ENCODE results near the gene PJVK. TPM values are rescaled to one million over a fixed set of nuclear protein-coding genes. Genes with fewer than 3 reads are reported as not detected.

Gene PJVK
- total and polyA plus RNA-seq, 2 of the 13 experiments (the other 11 are each of a cell fraction or from before 2014, with no cell fraction given), result 1.2 to 2.6 TPM

DNA sequence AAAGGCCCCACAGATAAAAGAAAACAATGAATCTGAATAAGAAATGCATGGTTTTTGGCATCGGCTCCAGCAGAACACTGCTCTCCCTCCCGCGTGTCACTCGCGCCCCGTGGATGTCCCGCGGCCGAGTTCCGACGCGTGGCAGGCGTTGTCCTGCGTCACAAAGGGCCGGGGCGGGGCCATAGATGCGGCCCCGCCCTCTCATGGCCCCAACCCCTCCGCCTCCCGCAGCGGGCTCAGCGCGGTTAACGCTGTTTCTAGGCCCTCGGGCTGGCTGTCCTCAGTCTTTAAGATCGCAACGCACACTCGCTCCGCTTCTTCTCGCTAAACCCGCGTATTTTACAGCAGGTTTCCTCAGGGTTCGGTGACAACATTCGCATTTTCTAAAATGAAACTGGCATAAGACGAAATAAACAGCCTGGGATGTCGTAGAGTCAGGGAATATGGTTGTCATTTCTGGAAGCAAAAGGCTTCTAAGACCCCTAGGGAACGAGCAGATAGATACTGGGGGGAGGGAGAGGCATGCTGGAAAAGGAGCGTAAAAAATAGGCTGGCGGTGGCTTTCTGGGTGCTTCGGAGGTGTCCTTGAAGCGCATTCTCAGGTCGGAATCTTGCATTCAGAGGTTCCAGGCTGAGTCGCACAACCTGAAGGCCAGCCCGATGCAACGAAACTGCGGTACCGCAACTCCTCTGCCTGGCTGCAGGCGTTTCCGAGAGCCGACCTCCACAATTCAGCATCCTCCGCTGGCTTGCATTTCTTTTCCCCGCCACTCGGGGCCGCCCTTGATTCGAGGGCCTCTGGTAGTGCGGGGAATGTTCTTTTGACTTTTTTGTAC lies 27.5 kb downstream of the PJVK start, which contains the start of gene FKBP7 (continued):
- TF ChIP-seq, protein P1, sequence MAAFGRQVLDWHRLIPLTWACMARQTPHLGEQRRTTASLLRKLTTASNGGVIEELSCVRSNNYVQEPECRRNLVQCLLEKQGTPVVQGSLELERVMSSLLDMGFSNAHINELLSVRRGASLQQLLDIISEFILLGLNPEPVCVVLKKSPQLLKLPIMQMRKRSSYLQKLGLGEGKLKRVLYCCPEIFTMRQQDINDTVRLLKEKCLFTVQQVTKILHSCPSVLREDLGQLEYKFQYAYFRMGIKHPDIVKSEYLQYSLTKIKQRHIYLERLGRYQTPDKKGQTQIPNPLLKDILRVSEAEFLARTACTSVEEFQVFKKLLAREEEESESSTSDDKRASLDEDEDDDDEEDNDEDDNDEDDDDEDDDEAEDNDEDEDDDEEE (CRISPR knock-in tag; IDR thresholded peaks at IDR 0.05), result no peak
- TF ChIP-seq SP1 (IDR thresholded peaks at IDR 0.05) (no peak), SP1 (CRISPR knock-in tag; IDR thresholded peaks at IDR 0.05) (peak; percentile 78), PRPF4 (IDR thresholded peaks at IDR 0.05; ENCODE audit: low read depth, low read length, poor library complexity, severe bottlenecking) (no peak), ZSCAN22 (CRISPR knock-in tag; IDR thresholded peaks at IDR 0.05) (no peak), KDM6A (CRISPR knock-in tag; IDR thresholded peaks at IDR 0.05; ENCODE audit: low read depth) (no peak), ZFX (CRISPR knock-in tag; IDR thresholded peaks at IDR 0.05; ENCODE audit: low read depth) (peak; percentile 92), RFX5 (IDR thresholded peaks at IDR 0.05; ENCODE audit: low read depth, low read length) (no peak), FOXC1 (CRISPR knock-in tag; IDR thresholded peaks at IDR 0.05; ENCODE audit: borderline replicate concordance) (no peak; the same call in 1 of the 2 replicates), ZKSCAN1 (IDR thresholded peaks at IDR 0.05; ENCODE audit: low read length) (no peak), SP5 (CRISPR knock-in tag; IDR thresholded peaks at IDR 0.05; ENCODE audit: borderline replicate concordance, low read depth) (peak; percentile 57; the same call in 1 of the 2 replicates), KLF11 (CRISPR knock-in tag; IDR thresholded peaks at IDR 0.05) (peak; percentile 24; the same call in 1 of the 2 replicates), RXRB (CRISPR knock-in tag; IDR thresholded peaks at IDR 0.05; ENCODE audit: borderline replicate concordance) (no peak; the same call in 1 of the 2 replicates), ELF4 (CRISPR knock-in tag; IDR thresholded peaks at IDR 0.05; ENCODE audit: borderline replicate concordance) (no peak), MED13 (CRISPR knock-in tag; IDR thresholded peaks at IDR 0.05) (0 out of 2 replicates have a peak, but pooled peaks have one; percentile 82), TSC22D2 (CRISPR knock-in tag; IDR thresholded peaks at IDR 0.05; ENCODE audit: borderline replicate concordance) (peak; percentile 90)
- TF ChIP-seq, protein P2, sequence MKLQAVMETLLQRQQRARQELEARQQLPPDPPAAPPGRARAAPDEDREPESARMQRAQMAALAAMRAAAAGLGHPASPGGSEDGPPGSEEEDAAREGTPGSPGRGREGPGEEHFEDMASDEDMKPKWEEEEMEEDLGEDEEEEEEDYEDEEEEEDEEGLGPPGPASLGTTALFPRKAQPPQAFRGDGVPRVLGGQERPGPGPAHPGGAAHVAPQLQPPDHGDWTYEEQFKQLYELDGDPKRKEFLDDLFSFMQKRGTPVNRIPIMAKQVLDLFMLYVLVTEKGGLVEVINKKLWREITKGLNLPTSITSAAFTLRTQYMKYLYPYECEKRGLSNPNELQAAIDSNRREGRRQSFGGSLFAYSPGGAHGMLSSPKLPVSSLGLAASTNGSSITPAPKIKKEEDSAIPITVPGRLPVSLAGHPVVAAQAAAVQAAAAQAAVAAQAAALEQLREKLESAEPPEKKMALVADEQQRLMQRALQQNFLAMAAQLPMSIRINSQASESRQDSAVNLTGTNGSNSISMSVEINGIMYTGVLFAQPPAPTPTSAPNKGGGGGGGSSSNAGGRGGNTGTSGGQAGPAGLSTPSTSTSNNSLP (IDR thresholded peaks at IDR 0.05; ENCODE audit: low read depth, low read length), result no peak
- TF ChIP-seq, protein P3, sequence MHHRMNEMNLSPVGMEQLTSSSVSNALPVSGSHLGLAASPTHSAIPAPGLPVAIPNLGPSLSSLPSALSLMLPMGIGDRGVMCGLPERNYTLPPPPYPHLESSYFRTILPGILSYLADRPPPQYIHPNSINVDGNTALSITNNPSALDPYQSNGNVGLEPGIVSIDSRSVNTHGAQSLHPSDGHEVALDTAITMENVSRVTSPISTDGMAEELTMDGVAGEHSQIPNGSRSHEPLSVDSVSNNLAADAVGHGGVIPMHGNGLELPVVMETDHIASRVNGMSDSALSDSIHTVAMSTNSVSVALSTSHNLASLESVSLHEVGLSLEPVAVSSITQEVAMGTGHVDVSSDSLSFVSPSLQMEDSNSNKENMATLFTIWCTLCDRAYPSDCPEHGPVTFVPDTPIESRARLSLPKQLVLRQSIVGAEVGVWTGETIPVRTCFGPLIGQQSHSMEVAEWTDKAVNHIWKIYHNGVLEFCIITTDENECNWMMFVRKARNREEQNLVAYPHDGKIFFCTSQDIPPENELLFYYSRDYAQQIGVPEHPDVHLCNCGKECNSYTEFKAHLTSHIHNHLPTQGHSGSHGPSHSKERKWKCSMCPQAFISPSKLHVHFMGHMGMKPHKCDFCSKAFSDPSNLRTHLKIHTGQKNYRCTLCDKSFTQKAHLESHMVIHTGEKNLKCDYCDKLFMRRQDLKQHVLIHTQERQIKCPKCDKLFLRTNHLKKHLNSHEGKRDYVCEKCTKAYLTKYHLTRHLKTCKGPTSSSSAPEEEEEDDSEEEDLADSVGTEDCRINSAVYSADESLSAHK (CRISPR knock-in tag; IDR thresholded peaks at IDR 0.05; ENCODE audit: borderline replicate concordance), result no peak
- TF ChIP-seq, protein P4, sequence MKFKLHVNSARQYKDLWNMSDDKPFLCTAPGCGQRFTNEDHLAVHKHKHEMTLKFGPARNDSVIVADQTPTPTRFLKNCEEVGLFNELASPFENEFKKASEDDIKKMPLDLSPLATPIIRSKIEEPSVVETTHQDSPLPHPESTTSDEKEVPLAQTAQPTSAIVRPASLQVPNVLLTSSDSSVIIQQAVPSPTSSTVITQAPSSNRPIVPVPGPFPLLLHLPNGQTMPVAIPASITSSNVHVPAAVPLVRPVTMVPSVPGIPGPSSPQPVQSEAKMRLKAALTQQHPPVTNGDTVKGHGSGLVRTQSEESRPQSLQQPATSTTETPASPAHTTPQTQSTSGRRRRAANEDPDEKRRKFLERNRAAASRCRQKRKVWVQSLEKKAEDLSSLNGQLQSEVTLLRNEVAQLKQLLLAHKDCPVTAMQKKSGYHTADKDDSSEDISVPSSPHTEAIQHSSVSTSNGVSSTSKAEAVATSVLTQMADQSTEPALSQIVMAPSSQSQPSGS (CRISPR knock-in tag; IDR thresholded peaks at IDR 0.05), result peak; percentile 24; the same call in 1 of the 2 replicates
- TF ChIP-seq, protein P5, sequence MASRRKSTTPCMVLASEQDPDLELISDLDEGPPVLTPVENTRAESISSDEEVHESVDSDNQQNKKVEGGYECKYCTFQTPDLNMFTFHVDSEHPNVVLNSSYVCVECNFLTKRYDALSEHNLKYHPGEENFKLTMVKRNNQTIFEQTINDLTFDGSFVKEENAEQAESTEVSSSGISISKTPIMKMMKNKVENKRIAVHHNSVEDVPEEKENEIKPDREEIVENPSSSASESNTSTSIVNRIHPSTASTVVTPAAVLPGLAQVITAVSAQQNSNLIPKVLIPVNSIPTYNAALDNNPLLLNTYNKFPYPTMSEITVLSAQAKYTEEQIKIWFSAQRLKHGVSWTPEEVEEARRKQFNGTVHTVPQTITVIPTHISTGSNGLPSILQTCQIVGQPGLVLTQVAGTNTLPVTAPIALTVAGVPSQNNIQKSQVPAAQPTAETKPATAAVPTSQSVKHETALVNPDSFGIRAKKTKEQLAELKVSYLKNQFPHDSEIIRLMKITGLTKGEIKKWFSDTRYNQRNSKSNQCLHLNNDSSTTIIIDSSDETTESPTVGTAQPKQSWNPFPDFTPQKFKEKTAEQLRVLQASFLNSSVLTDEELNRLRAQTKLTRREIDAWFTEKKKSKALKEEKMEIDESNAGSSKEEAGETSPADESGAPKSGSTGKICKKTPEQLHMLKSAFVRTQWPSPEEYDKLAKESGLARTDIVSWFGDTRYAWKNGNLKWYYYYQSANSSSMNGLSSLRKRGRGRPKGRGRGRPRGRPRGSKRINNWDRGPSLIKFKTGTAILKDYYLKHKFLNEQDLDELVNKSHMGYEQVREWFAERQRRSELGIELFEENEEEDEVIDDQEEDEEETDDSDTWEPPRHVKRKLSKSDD (CRISPR knock-in tag; IDR thresholded peaks at IDR 0.05; ENCODE audit: low read depth), result peak; percentile 53; the same call in 1 of the 2 replicates
